OCI-LY1 (cell line): ENCODE data around the gene FHOD3.

Experiments used
- H2AFZ ChIP-seq: fragments of 200-600 bp; sonication (generic), shearing (Covaris generic); 2 replicates; pipeline ENCODE4 v1.6.0; 2014; ENCODE audit warnings: antibody characterized with exemption, mild to moderate bottlenecking, low read length
- H3F3A ChIP-seq: fragments of 200-600 bp; sonication (generic), shearing (Covaris generic); 2 replicates; pipeline ENCODE4 v1.6.0; 2014; ENCODE audit warnings: mild to moderate bottlenecking, antibody characterized with exemption, low read length, moderate library complexity; ENCODE audit not compliant: insufficient read depth
- H3K27ac ChIP-seq: fragments of 200-600 bp; sonication (generic); 2 replicates; pipeline ENCODE4 v1.5.1; 2014; ENCODE audit warnings: low read length, mixed run types, mild to moderate bottlenecking, low read depth; ENCODE audit not compliant: poor library complexity, severe bottlenecking
- H3K27me3 ChIP-seq: fragments of 200-600 bp; sonication (generic); 2 replicates; pipeline ENCODE4 v1.6.0; 2014; ENCODE audit warnings: antibody characterized with exemption, mild to moderate bottlenecking, low read length, moderate library complexity; ENCODE audit not compliant: insufficient read depth
- H3K36me3 ChIP-seq: fragments of 200-600 bp; sonication (generic); 2 replicates; pipeline ENCODE4 v1.6.1; 2014; ENCODE audit warnings: mild to moderate bottlenecking, antibody characterized with exemption, low read length, moderate library complexity, mixed read lengths; ENCODE audit not compliant: insufficient read depth
- H3K4me1 ChIP-seq: fragments of 200-600 bp; sonication (generic); 2 replicates; pipeline ENCODE4 v1.5.1; 2014; ENCODE audit warnings: mild to moderate bottlenecking, low read length, moderate library complexity; ENCODE audit not compliant: insufficient read depth, severe bottlenecking
- H3K4me2 ChIP-seq: fragments of 200-600 bp; sonication (generic), shearing (Covaris generic); 2 replicates; pipeline ENCODE4 v1.6.1; 2014; ENCODE audit warnings: low read length
- H3K4me3 ChIP-seq: fragments of 200-600 bp; sonication (generic); 2 replicates; pipeline ENCODE4 v1.5.1; 2014; ENCODE audit warnings: low read length, low read depth, mild to moderate bottlenecking, mixed read lengths; ENCODE audit not compliant: poor library complexity, severe bottlenecking
- H3K79me2 ChIP-seq: fragments of 200-600 bp; shearing (Covaris generic); 2 replicates; pipeline ENCODE4 v1.6.1; 2016; ENCODE audit warnings: mixed run types, low read length, mixed read lengths; ENCODE audit not compliant: insufficient read depth
- H3K9ac ChIP-seq: fragments of 200-600 bp; sonication (generic), shearing (Covaris generic); 2 replicates; pipeline ENCODE4 v1.6.1; 2014; ENCODE audit warnings: mild to moderate bottlenecking, low read length, mixed read lengths
- H3K9me2 ChIP-seq: fragments of 200-600 bp; sonication (generic), shearing (Covaris generic); 2 replicates; pipeline ENCODE4 v1.6.1; 2014; ENCODE audit warnings: low read depth, mild to moderate bottlenecking, low read length, mixed read lengths
- H3K9me3 ChIP-seq: fragments of 200-600 bp; shearing (Covaris generic); 2 replicates; pipeline ENCODE4 v1.6.1; 2014; ENCODE audit warnings: low read length, mixed read lengths
- H4K20me1 ChIP-seq: fragments of 200-600 bp; sonication (generic), shearing (Covaris generic); 2 replicates; pipeline ENCODE4 v1.6.0; 2016; ENCODE audit warnings: mild to moderate bottlenecking, low read length; ENCODE audit not compliant: insufficient read depth
- EZH2 ChIP-seq: fragments of 200-600 bp; sonication (generic), shearing (Covaris generic); IDR thresholded peaks from 2 replicates; pipeline ENCODE4 v1.8.0; 2017; ENCODE audit warnings: borderline replicate concordance, mixed run types, mild to moderate bottlenecking, antibody characterized with exemption, low read length, moderate library complexity, mixed read lengths
- TF ChIP-seq, protein P1 (sequence below): fragments of 200-600 bp; sonication (generic), shearing (Covaris generic); IDR thresholded peaks from 2 replicates; pipeline ENCODE4 v1.5.1; 2017; ENCODE audit warnings: mild to moderate bottlenecking, antibody characterized with exemption, low read length, moderate library complexity, mixed read lengths

The FHOD3 gene

DNA sequence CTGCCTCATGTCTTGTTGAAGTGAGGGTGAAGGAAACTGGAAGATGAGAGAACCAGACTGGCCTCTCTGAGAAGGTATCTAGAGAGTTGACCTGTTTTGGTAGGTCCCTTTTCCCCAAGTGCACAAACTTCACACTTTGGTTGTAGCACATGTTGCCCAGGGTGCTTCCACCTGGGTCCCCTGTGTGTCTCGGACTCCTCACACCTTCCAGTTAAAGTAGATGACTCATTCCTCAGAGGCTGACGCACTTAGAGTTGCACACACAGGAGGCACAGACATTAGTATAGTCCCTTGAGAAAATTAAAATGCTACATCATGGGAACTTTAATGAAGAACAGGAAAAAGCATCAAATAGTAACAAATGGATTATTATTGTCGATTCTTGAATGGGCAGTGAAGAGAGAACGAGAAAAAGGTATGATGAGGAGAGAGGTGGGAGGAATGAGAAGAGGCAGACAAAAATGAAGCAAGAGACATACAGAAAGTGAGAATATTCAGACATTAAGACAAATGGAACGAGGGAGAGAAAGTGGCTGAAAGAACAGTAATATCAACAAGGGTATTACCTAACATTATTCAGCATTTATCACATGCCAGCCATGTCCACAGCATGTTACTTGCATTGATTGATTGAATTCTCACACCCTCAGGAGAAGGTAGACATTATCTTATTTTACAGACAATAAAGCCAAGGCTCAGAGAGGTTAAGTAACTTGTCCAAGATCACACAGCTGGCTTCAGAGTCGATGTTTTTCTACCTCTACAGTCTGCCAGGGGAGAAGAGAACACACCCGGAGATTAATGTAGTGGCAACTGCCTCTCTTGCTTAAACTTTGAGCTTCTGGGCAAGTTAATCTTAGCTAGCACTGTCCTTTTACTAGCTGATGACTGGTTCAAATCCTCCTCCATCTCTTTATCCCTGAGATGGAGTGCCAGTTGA lies 68.6 kb downstream of the FHOD3 start:
- Histone ChIP-seq H4K20me1 (no peaks in the 10 kb centered on the region), H3F3A (no peaks in the 10 kb centered on the region), H3K9me3 (no peaks in the 10 kb centered on the region), H2AFZ (no peak overlapping the region), H3K9me2 (no peaks in the 10 kb centered on the region), H3K79me2 (no peaks in the 10 kb centered on the region), H3K4me3 (no peak overlapping the region), H3K27ac (no peak overlapping the region), H3K4me2 (no peak overlapping the region), H3K36me3 (no peaks in the 10 kb centered on the region), H3K4me1 (no peaks in the 10 kb centered on the region), H3K27me3 (0 out of 2 replicates have a peak, but pooled peaks cover 4% of the 10 kb centered on the region), H3K9ac (no peak overlapping the region)
- TF ChIP-seq, protein P1, sequence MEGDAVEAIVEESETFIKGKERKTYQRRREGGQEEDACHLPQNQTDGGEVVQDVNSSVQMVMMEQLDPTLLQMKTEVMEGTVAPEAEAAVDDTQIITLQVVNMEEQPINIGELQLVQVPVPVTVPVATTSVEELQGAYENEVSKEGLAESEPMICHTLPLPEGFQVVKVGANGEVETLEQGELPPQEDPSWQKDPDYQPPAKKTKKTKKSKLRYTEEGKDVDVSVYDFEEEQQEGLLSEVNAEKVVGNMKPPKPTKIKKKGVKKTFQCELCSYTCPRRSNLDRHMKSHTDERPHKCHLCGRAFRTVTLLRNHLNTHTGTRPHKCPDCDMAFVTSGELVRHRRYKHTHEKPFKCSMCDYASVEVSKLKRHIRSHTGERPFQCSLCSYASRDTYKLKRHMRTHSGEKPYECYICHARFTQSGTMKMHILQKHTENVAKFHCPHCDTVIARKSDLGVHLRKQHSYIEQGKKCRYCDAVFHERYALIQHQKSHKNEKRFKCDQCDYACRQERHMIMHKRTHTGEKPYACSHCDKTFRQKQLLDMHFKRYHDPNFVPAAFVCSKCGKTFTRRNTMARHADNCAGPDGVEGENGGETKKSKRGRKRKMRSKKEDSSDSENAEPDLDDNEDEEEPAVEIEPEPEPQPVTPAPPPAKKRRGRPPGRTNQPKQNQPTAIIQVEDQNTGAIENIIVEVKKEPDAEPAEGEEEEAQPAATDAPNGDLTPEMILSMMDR, result no peak
- no peak for TF ChIP-seq EZH2

DNA sequence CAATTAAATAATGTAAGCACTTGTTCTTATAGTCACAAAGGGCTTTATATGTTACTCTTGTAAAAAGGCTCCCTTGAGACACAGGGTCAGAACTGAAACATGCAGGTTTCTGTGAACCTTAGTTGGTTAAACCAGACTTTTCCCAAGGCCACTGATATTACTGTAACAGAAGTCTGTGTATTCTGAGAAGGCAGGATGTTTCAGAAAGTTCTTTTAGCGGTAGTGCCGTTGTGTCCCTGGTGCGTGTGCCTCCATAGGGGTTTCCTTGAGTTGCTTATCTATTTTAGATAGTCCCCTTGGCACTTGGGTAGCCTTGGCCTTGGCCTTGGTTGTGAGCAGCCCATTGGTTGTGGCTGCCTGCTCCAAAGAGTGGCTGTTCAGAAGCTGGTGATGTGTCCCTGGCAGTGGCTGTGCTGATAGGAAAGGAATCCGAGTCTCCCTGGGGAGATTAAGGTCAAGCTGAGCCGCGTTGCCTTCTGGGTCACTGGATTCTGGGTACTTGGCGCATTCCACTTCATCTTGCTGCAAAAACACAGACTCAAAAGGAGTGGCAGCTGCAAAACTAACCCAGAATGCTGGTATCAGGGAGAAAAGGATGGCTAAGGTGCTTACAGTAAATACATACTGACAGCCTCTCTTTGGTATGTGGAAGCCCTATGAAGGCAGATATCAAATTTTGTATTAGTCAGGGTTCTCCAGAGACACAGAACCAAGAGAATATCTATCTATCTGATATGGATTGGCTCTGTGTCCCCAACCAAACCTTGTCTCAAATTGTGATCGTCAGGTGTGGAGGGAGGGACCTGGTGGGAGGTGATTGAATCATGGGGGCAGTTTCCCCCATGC lies 69.7 kb downstream of the FHOD3 start:
- no peaks in the 10 kb centered on the region for H3K9me3 ChIP-seq
- no peak overlapping the region for H3K9ac ChIP-seq
- no peaks in the 10 kb centered on the region for H4K20me1 ChIP-seq
- no peaks in the 10 kb centered on the region for H3K9me2 ChIP-seq
- 0 out of 2 replicates have a peak, but pooled peaks cover 4% of the 10 kb centered on the region for H3K27me3 ChIP-seq
- H3K4me3 ChIP-seq, result no peak overlapping the region
- TF ChIP-seq EZH2, result no peak
- TF ChIP-seq, protein P1, result no peak
- no peak overlapping the region for H3K4me2 ChIP-seq
- no peaks in the 10 kb centered on the region for H3F3A ChIP-seq
- no peaks in the 10 kb centered on the region for H3K4me1 ChIP-seq
- H2AFZ ChIP-seq, result no peak overlapping the region
- no peak overlapping the region for H3K27ac ChIP-seq
- no peaks in the 10 kb centered on the region for H3K36me3 ChIP-seq
- H3K79me2 ChIP-seq, result no peaks in the 10 kb centered on the region

DNA sequence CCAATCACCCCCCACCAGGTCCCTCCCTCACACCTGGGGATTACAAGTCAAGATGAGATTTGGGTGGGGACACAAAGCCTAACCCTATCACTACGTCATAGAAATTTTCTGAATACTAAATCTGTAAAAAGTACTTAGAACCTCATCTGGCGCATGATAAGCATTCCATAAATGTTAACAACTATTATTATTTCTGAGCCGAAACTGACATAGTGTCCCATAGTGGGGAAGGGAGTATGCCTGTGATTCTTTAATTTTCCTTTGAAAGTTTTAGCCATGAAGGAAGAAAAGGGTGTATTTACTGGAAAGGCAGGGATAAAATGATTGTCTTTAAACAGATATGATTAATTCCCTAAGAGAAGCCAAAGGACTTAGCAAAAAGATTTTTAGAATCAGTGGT lies 71.4 kb downstream of the FHOD3 start:
- Histone ChIP-seq H3K36me3 (no peaks in the 10 kb centered on the region), H3K4me3 (no peak overlapping the region), H3K9ac (no peak overlapping the region), H3K9me3 (no peaks in the 10 kb centered on the region), H3F3A (no peaks in the 10 kb centered on the region), H4K20me1 (no peaks in the 10 kb centered on the region), H3K4me2 (no peak overlapping the region), H2AFZ (no peak overlapping the region), H3K4me1 (no peaks in the 10 kb centered on the region), H3K9me2 (no peaks in the 10 kb centered on the region), H3K79me2 (no peaks in the 10 kb centered on the region), H3K27ac (no peak overlapping the region), H3K27me3 (0 out of 2 replicates have a peak, but pooled peaks cover 2% of the 10 kb centered on the region)
- no peak for TF ChIP-seq EZH2
- TF ChIP-seq, protein P1, result no peak
